Upper lobe of right lung (tissue), 1 donor: ENCODE results near the gene LYPD5. TPM values are rescaled to one million over a fixed set of nuclear protein-coding genes. Genes with fewer than 3 reads are reported as not detected.
"Not testable (repeated sequence)": the region's sequence is repeated elsewhere in the genome, so short reads cannot be mapped to it uniquely, and the experiment has no call there.

ENCODE experiments used
- ATAC-seq: fragments of 200-7000 bp; cut with Tn5 transposase; one replicate; pipeline ENCODE4 v1.9.1; 2020; ENCODE audit warnings: mild to moderate bottlenecking, moderate library complexity
- DNase-seq: peaks from one replicate; pipeline ENCODE4 v3.0.0-alpha.2; 2020
- H3K27ac ChIP-seq: fragments of 200-600 bp; one replicate; pipeline ENCODE4 v1.8.0; 2022
- H3K27me3 ChIP-seq: fragments of 200-600 bp; one replicate; pipeline ENCODE4 v1.8.0; 2022; ENCODE audit warnings: mild to moderate bottlenecking
- H3K36me3 ChIP-seq: fragments of 200-600 bp; one replicate; pipeline ENCODE4 v1.8.0; 2022
- H3K4me1 ChIP-seq: fragments of 200-600 bp; one replicate; pipeline ENCODE4 v1.8.0; 2022
- H3K4me3 ChIP-seq: fragments of 200-600 bp; one replicate; pipeline ENCODE4 v1.8.0; 2022; ENCODE audit warnings: mild to moderate bottlenecking
- H3K9me3 ChIP-seq: fragments of 200-600 bp; one replicate; pipeline ENCODE4 v1.8.0; 2022
- CTCF ChIP-seq: fragments of 200-600 bp; IDR thresholded peaks from one replicate; pipeline ENCODE4 v1.8.0; 2022; ENCODE audit warnings: antibody characterized with exemption
- intact Hi-C: fragments of 100-400 bp; cut with DNase I; formaldehyde crosslinking; loops from one replicate; pipeline ENCODE4 v1.11.0; 2022
- total RNA-seq: library from RNA; stranded (reverse); fragmentation: NEBNext Ultra II Directional; extraction: Animal tissue kit (Norgen Biotek cat#: 25700); gene quantifications from one replicate; pipeline ENCODE4 v1.2.1, GENCODE V29; 2021
- donor health status: DM: no; HTN: yes; CAD: no; lungs with severe emphysema.

Gene LYPD5
- total RNA-seq, 1 donor from 2014 or later: 3.6 TPM

- Histone ChIP-seq H3K4me1 (peaks cover 33% of the 10 kb centered on the region), H3K36me3 (no peaks in the 10 kb centered on the region), H3K4me3 (no peak overlapping the region), H3K27me3 (no peaks in the 10 kb centered on the region), H3K27ac (no peak overlapping the region), H3K9me3 (no peaks in the 10 kb centered on the region)
- DNase-seq (no peak), ATAC-seq (no peak)
- intact Hi-C loops: no loop called here
- no peak for TF ChIP-seq CTCF
Observed at GRCh38 chr19:43775299-43775890, 26.9 kb downstream of the LYPD5 start.

GRCh38 chr19:43774940-43775258 lies 27.3 kb downstream of the LYPD5 start:
- DNase-seq, intact Hi-C loops, H3K27ac ChIP-seq, H3K27me3 ChIP-seq, H3K9me3 ChIP-seq, ATAC-seq, H3K36me3 ChIP-seq: not testable (repeated sequence)
- Histone ChIP-seq H3K4me3 (peak overlapping the region; percentile 22), H3K4me1 (peaks cover 33% of the 10 kb centered on the region)

- H3K27me3 ChIP-seq: no peaks in the 10 kb centered on the region
- H3K27ac ChIP-seq: no peak overlapping the region
- peak; percentile 87 for ATAC-seq
- intact Hi-C loops: no loop called here
- peak; percentile 85 for DNase-seq
- H3K9me3 ChIP-seq: no peaks in the 10 kb centered on the region
- H3K4me3 ChIP-seq: peak overlapping the region; percentile 22
- peaks cover 33% of the 10 kb centered on the region for H3K4me1 ChIP-seq
- peak; percentile 52 for TF ChIP-seq CTCF
- H3K36me3 ChIP-seq: no peaks in the 10 kb centered on the region
Observed at GRCh38 chr19:43774103-43774939, 27.9 kb downstream of the LYPD5 start.

GRCh38 chr19:43773725-43774102 lies 28.5 kb downstream of the LYPD5 start:
- Histone ChIP-seq H3K4me1 (peaks cover 30% of the 10 kb centered on the region), H3K27me3 (no peaks in the 10 kb centered on the region), H3K9me3 (no peaks in the 10 kb centered on the region), H3K4me3 (no peak overlapping the region), H3K27ac (no peak overlapping the region), H3K36me3 (no peaks in the 10 kb centered on the region)
- no peak for TF ChIP-seq CTCF
- ATAC-seq (no peak), DNase-seq (no peak)
- intact Hi-C loops: no loop called here

GRCh38 chr19:43769256-43769655 lies 33.0 kb downstream of the LYPD5 start:
- no peak for DNase-seq
- Histone ChIP-seq H3K27ac (no peak overlapping the region), H3K27me3 (no peaks in the 10 kb centered on the region), H3K36me3 (no peaks in the 10 kb centered on the region), H3K4me3 (no peak overlapping the region), H3K4me1 (peaks cover 27% of the 10 kb centered on the region), H3K9me3 (no peaks in the 10 kb centered on the region)
- intact Hi-C loops: no loop called here
- no peak for TF ChIP-seq CTCF
- no peak for ATAC-seq

GRCh38 chr19:43768273-43769050 lies 33.8 kb downstream of the LYPD5 start:
- Histone ChIP-seq H3K4me3 (no peak overlapping the region), H3K36me3 (no peaks in the 10 kb centered on the region), H3K27me3 (no peaks in the 10 kb centered on the region), H3K4me1 (peaks cover 22% of the 10 kb centered on the region), H3K9me3 (no peaks in the 10 kb centered on the region), H3K27ac (no peak overlapping the region)
- DNase-seq (peak; percentile 76), ATAC-seq (peak; percentile 57)
- TF ChIP-seq CTCF: no peak
- intact Hi-C loops: no loop called here
